Heart right ventricle (tissue), 16 donors: ENCODE data around the gene CNOT3. TPM values are rescaled to one million over a fixed set of nuclear protein-coding genes. Genes with fewer than 3 reads are reported as not detected.
"Not testable (repeated sequence)": the region's sequence is repeated elsewhere in the genome, so short reads cannot be mapped to it uniquely, and the experiment has no call there.

Source experiments
- ATAC-seq, 8 donors: fragments of 200-7000 bp; cut with Tn5 transposase; one replicate each; pipeline ENCODE4 v1.9.1; 2020; ENCODE audit warnings: mild to moderate bottlenecking in 8 of 8, moderate library complexity in 8 of 8, moderate number of reproducible peaks in 1 of 8
- DNase-seq, 2 donors: peaks; one replicate each; pipeline ENCODE4 v3.0.0-alpha.2; 2020
- H3K27ac ChIP-seq, 10 donors: fragments of 200-600 bp; sonication (generic) in 2 of 10; one replicate each; pipeline versions ENCODE4 v1.5.0 to v1.8.0; 2020 to 2022; ENCODE audit warnings: mild to moderate bottlenecking in 3 of 10
- H3K27me3 ChIP-seq, 7 donors: fragments of 200-600 bp; one replicate each; pipeline ENCODE4 v1.8.0; 2021 to 2022; ENCODE audit warnings: mild to moderate bottlenecking in 2 of 7
- H3K36me3 ChIP-seq, 9 donors: fragments of 200-600 bp; sonication (generic) in 1 of 9; one replicate each; pipeline versions ENCODE4 v1.5.0 to v1.8.0; 2020 to 2022; ENCODE audit warnings: mild to moderate bottlenecking in 2 of 9
- H3K4me1 ChIP-seq, 9 donors: fragments of 200-600 bp; sonication (generic) in 1 of 9; one replicate each; pipeline versions ENCODE4 v1.5.0 to v1.8.0; 2020 to 2022; ENCODE audit warnings: mild to moderate bottlenecking in 4 of 9
- H3K4me3 ChIP-seq, 10 donors: fragments of 200-600 bp; sonication (generic) in 2 of 10; one replicate each; pipeline versions ENCODE4 v1.5.0 to v1.8.0; 2020 to 2022; ENCODE audit warnings: mild to moderate bottlenecking in 7 of 10, moderate library complexity in 2 of 10
- H3K9me3 ChIP-seq, 11 donors: fragments of 200-600 bp in 10 of 11; sonication (generic) in 2 of 11; one replicate each; pipeline versions ENCODE4 v1.5.0 to v1.8.0; 2013 to 2022; ENCODE audit warnings: mild to moderate bottlenecking in 2 of 11, control low read depth in 1 of 11, moderate library complexity in 1 of 11
- WGBS, 2 donors: extraction: QIAGEN DNeasy Blood & Tissue Kit; methylation state at CpG; one replicate each; pipeline ENCODE4 v1.1.7; 2013; ENCODE audit warnings: inconsistent platforms in 1 of 2; 5-methylcytosine and 5-hydroxymethylcytosine counted together
- intact Hi-C, 10 donors: fragments of 100-400 bp; cut with DNase I; formaldehyde crosslinking; loops; one replicate each; pipeline versions ENCODE4 v1.11.1 to v1.14.2; 2022
- polyA plus RNA-seq, 2 donors: library from polyadenylated mRNA; stranded (reverse); fragments of 200-250 nt; gene quantifications; one replicate each; pipeline ENCODE4 v1.2.3, GENCODE V29; 2013
- total RNA-seq, 10 donors: library from RNA; stranded (reverse); fragmentation: NEBNext Ultra II Directional in 3 of 10; extraction: Animal tissue kit (Norgen Biotek cat#: 25700) in 3 of 10; gene quantifications; one replicate each; pipeline versions ENCODE4 v1.2.1 to v1.2.4, GENCODE V29; 2021 to 2023
- TF ChIP-seq, protein P1 (sequence below), 9 donors: fragments of 200-600 bp; sonication (generic) in 2 of 9; IDR thresholded peaks; one replicate each; pipeline versions ENCODE4 v1.5.0 to v1.8.0; 2021 to 2022; ENCODE audit warnings: antibody characterized with exemption in 9 of 9, mild to moderate bottlenecking in 5 of 9, moderate library complexity in 1 of 9
- donor health status: Arrhythmogenic right ventricular cardiomyopathy.
- donor health status: ischemic (EF 13 %, LVEDD 7.1; RV severe dilation, severe dysfunction).
- donor health status: healthy with polysubstance abuse.
- donor health status: DM: no; HTN: yes; CAD: no.
- donor health status: DM: no; HTN: no; CAD: no.
- donor health status: ischemic (EF 25% LVEDD 6.9; RV normal size, moderate dysfunction).
- donor health status: ischemic (EF 25% LVEDD 5.7; RV mildly dilated, moderate dysfunction).
- donor health status: healthy.
- donor health status: DM: yes; HTN: yes; CAD: no.
- donor health status: Ischemic cardiomyopathy.
- donor health status: ischemic (EF 35%, LVEDD 5.7; RV mildly dilated, moderate dysfunction).
- donor health status: nonischemic (EF 11% LVEDD 7.7; RV severe dilation, severe dysfunction).
- donor health status: DM: yes; HTN: yes; CAD: no.
- donor health status: PGD.
- donor health status: ischemic (EF 29% LVEDD 5.4; RV normal size, mild dysfunction).
- donor health status: nonischemic (EF 23%, LVEDD 6.1; RV moderate dilation, normal function).

CNOT3 gene
- total and polyA plus RNA-seq, 12 donors: 14.5 to 27.8 (median 20.9) TPM

DNA sequence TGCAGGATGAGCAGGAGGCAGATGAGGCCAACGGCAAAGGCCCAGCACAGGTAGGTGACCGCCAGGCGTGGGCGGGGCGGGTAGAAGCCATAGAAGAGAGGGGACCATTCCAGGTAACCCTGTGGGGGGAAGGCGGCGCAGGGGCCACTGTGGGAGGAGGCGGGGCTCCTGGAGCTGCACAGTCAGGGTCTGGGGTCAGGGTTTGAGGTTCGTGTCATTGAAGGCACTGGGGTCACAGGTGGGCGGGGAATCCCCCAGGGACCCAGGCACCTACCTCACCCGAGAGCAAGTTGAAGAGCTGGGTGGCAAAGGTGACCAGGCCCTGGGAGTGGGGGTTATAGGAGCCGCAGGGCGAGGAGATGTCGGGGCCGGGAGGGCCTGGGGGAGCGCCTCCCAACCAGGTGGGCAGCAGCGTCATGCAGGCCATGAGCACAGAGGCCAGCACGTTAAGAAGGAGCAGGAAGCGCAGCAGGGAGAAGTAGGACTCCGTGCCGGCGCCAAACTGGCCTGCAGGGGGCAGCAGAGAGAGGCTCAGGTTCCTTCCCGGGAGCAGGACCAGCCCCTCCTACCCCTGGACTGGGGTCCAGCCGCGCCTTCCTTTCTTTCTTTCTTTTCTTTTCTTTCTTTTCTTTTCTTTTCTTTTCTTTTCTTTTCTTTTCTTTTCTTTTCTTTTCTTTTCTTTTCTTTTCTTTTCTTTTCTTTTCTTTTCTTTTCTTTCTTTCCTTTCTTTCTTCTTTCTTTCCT, 30.8 kb downstream of the CNOT3 start:
- peak; percentile 85 to 92 (median 89) for ATAC-seq
- WGBS, 2 donors: 26 to 27% methylated on average over 25 of the region's 25 CpGs

DNA sequence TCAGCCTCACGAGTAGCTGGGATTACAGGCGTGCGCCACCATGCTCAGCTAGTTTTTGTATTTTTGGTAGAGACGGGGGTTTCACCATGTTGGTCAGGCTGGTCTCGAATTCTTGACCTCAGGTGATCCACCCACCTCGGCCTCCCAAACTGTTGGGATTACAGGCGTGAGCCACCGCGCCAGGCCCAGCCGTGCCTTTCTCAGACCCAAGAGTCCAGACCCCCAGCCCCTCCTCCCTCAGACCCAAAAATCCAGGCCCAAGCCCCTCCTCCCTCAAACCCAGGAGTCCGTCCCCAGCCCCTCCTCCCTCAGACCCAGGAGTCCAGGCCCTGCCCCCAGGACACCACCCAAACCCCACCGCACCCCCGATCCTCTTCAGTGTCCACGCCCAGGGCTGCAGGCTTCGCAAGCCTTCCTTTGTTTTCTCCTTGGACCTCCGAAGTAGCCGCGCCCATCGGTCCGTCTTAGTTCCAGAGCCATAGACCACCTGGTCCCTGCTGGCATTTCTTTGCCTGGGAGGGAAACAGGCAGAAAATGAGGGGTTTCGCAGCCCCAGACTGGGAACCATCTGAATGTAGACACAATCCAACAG, 31.7 kb downstream of the CNOT3 start:
- ATAC-seq (no peak), DNase-seq (no peak)
- TF ChIP-seq, protein P1, sequence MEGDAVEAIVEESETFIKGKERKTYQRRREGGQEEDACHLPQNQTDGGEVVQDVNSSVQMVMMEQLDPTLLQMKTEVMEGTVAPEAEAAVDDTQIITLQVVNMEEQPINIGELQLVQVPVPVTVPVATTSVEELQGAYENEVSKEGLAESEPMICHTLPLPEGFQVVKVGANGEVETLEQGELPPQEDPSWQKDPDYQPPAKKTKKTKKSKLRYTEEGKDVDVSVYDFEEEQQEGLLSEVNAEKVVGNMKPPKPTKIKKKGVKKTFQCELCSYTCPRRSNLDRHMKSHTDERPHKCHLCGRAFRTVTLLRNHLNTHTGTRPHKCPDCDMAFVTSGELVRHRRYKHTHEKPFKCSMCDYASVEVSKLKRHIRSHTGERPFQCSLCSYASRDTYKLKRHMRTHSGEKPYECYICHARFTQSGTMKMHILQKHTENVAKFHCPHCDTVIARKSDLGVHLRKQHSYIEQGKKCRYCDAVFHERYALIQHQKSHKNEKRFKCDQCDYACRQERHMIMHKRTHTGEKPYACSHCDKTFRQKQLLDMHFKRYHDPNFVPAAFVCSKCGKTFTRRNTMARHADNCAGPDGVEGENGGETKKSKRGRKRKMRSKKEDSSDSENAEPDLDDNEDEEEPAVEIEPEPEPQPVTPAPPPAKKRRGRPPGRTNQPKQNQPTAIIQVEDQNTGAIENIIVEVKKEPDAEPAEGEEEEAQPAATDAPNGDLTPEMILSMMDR (IDR thresholded peaks at IDR 0.05): no peak
- Histone ChIP-seq H3K9me3 (no peaks in the 10 kb centered on the region), H3K27me3 (peaks cover 0 to 44% (median 24%) of the 10 kb centered on the region in 7 donors), H3K4me1 (peaks cover 2 to 19% (median 11%) of the 10 kb centered on the region in 9 donors), H3K4me3 (no peak overlapping the region), H3K27ac (no peak overlapping the region), H3K36me3 (no peaks in the 10 kb centered on the region)
- WGBS, 2 donors: 88 to 90% methylated on average over 20 to 21 of the region's 21 CpGs
- intact Hi-C loops: loop anchor here in 3 of 10 donors (2.0 to 5.0 kb wide), 2 partner anchors 62 to 63 kb away; no protein-coding TSS in a partner anchor

More for the DNA sequence above, 30.8 kb downstream of the CNOT3 start:
- DNase-seq: peak; percentile 92 to 96
- Histone ChIP-seq H3K27ac (no peak overlapping the region), H3K9me3 (no peaks in the 10 kb centered on the region), H3K4me1 (peaks cover 2 to 25% (median 11%) of the 10 kb centered on the region in 9 donors), H3K4me3 (no peak overlapping the region), H3K27me3 (peaks cover 0 to 43% (median 25%) of the 10 kb centered on the region in 7 donors), H3K36me3 (no peaks in the 10 kb centered on the region)
- intact Hi-C loops: loop anchor here in 8 of 10 donors (1.0 to 5.0 kb wide), 3 partner anchors 62 to 64 kb away; no protein-coding TSS in a partner anchor
- TF ChIP-seq, protein P1 (IDR thresholded peaks at IDR 0.05): peak; percentile 79 to 93 (median 84)

DNA sequence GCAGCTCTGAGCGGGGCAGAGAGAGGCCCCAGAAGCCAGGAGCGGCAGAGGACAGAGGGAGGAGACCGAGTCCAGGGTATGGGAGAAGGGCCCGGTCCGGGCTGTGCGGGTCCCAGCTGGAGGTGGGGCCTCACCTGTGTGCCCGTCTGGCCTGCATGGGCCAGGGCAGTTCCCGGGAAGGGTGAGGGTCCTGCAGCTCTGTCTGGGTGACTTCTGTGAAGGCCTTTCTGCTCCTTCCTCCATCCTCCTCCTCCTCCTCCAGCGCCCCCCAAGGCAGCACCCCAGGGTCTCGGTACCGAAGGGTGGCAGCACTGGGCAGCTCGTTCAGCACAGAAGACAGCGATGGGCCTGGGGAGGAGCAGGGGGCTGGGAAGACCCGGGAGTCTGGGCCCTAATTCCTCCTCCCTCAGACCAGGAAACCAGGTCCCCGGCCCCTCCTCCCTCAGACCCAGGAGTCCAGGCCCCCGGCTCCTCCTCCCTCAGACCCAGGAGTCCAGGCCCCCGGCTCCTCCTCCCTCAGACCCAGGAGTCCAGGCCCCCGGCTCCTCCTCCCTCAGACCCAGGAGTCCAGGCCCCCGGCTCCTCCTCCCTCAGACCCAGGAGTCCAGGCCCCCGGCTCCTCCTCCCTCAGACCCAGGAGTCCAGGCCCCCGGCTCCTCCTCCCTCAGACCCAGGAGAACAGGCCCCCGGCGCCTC, 34.3 kb downstream of the CNOT3 start:
- H3K9me3 ChIP-seq, ATAC-seq, DNase-seq: not testable (repeated sequence)
- H3K27me3 ChIP-seq: peaks cover 0 to 28% (median 15%) of the 10 kb centered on the region in 7 donors
- peaks cover 0 to 13% (median 6%) of the 10 kb centered on the region in 9 donors for H3K4me1 ChIP-seq
- peaks cover 0 to 12% (median 0%) of the 10 kb centered on the region in 9 donors for H3K36me3 ChIP-seq
- intact Hi-C loops: loop anchor here in 2 of 10 donors (2.0 to 5.0 kb wide), 2 partner anchors 59 to 60 kb away; no protein-coding TSS in a partner anchor
- peak overlapping the region in 6 of 10 donors; percentile 4 to 48 (median 12) for H3K4me3 ChIP-seq
- peak overlapping the region in 3 of 10 donors; percentile 19 to 72 (median 62) for H3K27ac ChIP-seq
- WGBS, 2 donors: 70 to 79% methylated on average over 17 to 18 of the region's 23 CpGs

DNA sequence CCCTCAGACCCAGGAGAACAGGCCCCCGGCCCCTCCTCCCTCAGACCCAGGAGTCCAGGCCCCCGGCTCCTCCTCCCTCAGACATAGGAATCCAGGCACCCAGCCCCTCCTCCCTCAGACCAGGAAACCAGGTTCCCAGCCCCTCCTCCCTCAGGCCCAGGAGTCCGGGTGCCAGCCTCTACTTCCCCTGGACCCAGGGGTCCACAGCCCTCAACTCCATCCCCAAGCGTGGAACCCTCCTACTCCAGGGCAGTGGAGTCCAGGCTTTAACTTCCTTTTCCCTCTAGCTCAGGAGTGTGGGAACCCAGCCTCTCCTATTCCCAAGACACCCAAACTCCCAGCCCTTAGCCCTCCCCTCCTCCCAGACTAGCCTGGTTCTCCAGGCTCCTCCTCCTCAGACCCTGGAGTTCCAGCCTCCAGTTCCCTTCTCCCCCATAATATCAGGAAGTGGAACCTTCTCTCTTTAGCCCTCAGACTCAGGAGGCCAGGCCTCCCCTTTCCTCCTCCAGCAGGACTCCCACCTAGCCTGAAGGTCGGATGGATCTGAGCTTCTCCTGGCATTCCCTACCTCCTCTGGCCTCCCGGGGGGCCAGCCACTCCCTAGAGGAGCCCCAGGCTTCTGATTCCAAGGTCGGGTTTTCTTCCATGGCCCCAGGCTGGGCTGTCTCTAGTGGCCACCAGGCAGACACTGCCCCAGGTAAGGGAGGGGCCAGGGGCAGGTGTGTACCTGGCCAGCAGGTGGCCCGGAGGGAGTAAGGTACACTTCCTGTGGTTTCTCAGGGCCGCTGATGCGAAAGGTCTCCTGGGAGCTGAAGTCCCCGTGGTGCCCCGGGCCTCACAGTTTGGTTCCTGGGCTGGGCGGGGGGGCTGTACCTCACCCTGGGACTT, 35.2 kb downstream of the CNOT3 start, which contains the start of gene TMC4:
TSS of gene TMC4 (minus strand) at position 690 of the 888 bp plus-strand sequence. CDS start at position 647, 43 bp downstream.
- Histone ChIP-seq H3K27ac (peak within 1 kb of the TSS in 9 of 10 donors; percentile 32 to 75 (median 56)), H3K4me1 (peaks cover 0 to 13% (median 6%) of the 10 kb centered on the region in 9 donors), H3K27me3 (peaks cover 0 to 20% (median 12%) of the 10 kb centered on the region in 7 donors), H3K36me3 (peaks cover 0 to 20% (median 0%) of the 10 kb centered on the region in 9 donors), H3K9me3 (no peaks in the 10 kb centered on the region), H3K4me3 (peak within 1 kb of the TSS in 7 of 10 donors; percentile 15 to 48 (median 38))
- intact Hi-C loops: loop anchor here in 1 of 10 donors (5.0 kb wide), 1 partner anchor 60 kb away; no protein-coding TSS in a partner anchor
- TF ChIP-seq, protein P1 (IDR thresholded peaks at IDR 0.05): no peak
- DNase-seq: peak in 1 of 2 donors; percentile 54
- ATAC-seq: peak in 7 of 8 donors; percentile 38 to 77 (median 66)
- WGBS, 2 donors: 12 to 20% methylated on average over 13 of the region's 13 CpGs
